ENCODE data around the gene WDR90. TPM values are rescaled to one million over a fixed set of nuclear protein-coding genes. Genes with fewer than 3 reads are reported as not detected.

WDR90 gene
- total and polyA plus RNA-seq, 2 of the 13 experiments (the other 11 are each of a cell fraction or from before 2014, with no cell fraction given): 14.9 to 28.9 TPM

DNA sequence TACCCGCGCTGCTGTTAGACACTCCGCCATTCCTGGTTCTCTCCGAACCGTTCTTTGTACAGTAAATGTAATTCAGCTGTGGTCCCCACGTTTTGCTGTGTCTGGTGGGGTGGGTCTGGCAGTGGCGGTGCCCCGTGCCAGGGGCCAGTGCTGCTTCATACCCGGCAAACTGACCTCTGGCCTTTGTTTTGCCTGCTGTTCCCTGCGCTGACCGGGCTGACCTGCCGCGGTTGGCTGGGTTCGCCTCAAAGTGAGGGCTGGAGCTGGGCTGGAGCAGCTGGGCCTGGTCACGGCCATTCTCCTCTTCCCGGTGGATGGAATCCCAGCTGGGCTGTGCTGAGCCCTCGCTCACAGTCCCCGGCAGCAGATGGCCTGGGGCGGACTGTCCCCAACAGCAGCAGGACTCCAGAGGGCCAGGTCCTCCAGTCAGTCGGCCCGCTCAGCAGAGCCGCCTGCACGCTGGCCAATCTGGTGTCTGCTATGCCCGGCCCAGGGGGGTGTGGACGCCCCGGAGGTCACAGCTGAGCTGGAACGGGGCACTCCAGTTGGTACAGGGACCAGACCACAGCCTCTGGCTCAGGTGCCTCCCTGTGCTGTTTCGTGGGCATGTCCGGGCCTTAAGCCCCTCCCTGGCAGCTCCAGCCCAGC lies 19.9 kb upstream of the WDR90 start (continued):
- 0 out of 2 replicates have a peak, but pooled peaks have one; percentile 38 for TF ChIP-seq ARNT2 (CRISPR knock-in tag; IDR thresholded peaks at IDR 0.05; ENCODE audit: low read depth)

DNA sequence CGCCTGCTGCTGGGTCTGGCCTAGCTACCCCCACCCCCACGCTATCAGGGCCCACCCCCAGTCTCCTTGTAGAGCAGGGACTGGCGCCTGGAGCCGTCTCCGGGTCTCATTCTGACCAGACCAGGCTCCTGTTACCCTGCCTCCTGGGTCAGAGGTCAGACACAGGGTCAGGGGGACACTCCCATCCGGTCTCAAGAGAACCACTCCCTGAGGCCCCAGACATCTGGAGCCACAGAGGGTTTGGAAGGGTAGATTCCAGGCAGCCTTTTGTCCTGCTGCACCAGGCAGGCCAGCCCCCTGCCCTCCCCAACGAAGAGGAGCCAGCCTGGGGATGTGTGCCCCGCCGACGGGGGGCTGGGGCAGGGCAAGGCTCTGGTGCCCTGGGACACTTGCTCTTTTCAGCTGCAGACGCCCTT lies 19.3 kb upstream of the WDR90 start:
- ChIA-PET CTCF (ENCODE audit: low intra/inter-chr PET ratio, low total read pairs) (no interaction called here), POLR2A (interaction anchor here (1.0 to 1.5 kb wide), 2 partner anchors 18 to 42 kb away, joined by 3 to 5 read pairs; no protein-coding TSS in a partner anchor)
- Histone ChIP-seq H3K4me2 (ENCODE audit: low read depth, low read length) (peak overlapping the region; percentile 95), H3K4me3 (replicated peaks in 1 of 3; ENCODE audit: insufficient read depth in 1 of 3, low read depth in 2 of 3, low read length in 3 of 3) (peak overlapping the region; percentile 58 to 74 (median 63)), H3K79me2 (ENCODE audit: insufficient read depth, low read length) (no peaks in the 10 kb centered on the region), H4K20me1 (ENCODE audit: insufficient read depth, low read length) (no peaks in the 10 kb centered on the region), H3K27me3 (ENCODE audit: control insufficient read depth in 1 of 2, insufficient read depth in 2 of 2, low read length in 2 of 2) (no peaks in the 10 kb centered on the region), H2AFZ (ENCODE audit: low read length) (no peak overlapping the region), H3K27ac (ENCODE audit: extremely low read length, insufficient read depth, low read length) (peak overlapping the region; percentile 71), H3K9ac (ENCODE audit: insufficient read depth, low read depth, low read length) (peak overlapping the region; percentile 67), H3K4me1 (ENCODE audit: insufficient read depth, low read length) (peaks cover 25% of the 10 kb centered on the region), H3K9me3 (ENCODE audit: low read length) (no peaks in the 10 kb centered on the region), H3K36me3 (replicated peaks in 1 of 2; ENCODE audit: control insufficient read depth in 1 of 2, insufficient read depth in 2 of 2, low read length in 2 of 2) (peaks cover 4% of the 10 kb centered on the region in 2 experiments; a peak in 2 of 5 replicates)
- in situ Hi-C loops (cut with HindIII; ENCODE audit: extremely low pct_ligation_motif_present, low pct_unique_long_range_greater_than_20kb) (no loop called here), intact Hi-C loops (cut with micrococcal nuclease; ENCODE audit: unreplicated experiment) (no loop called here)
- ATAC-seq (peak; percentile 19), FAIRE-seq (peak; percentile 56), DNase-seq (ENCODE audit: low spot score) (no peak)
- 0% methylated on average over 4 of the region's 11 CpGs for WGBS (ENCODE audit: low lambda C conversion rate)
- BruUV-seq (replicated peaks): no TSS peak
- TF ChIP-seq, protein P1, sequence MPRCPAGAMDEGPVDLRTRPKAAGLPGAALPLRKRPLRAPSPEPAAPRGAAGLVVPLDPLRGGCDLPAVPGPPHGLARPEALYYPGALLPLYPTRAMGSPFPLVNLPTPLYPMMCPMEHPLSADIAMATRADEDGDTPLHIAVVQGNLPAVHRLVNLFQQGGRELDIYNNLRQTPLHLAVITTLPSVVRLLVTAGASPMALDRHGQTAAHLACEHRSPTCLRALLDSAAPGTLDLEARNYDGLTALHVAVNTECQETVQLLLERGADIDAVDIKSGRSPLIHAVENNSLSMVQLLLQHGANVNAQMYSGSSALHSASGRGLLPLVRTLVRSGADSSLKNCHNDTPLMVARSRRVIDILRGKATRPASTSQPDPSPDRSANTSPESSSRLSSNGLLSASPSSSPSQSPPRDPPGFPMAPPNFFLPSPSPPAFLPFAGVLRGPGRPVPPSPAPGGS (CRISPR knock-in tag; IDR thresholded peaks at IDR 0.05): peak; percentile 67; the same call in 1 of the 2 replicates
- TF ChIP-seq, protein P2, sequence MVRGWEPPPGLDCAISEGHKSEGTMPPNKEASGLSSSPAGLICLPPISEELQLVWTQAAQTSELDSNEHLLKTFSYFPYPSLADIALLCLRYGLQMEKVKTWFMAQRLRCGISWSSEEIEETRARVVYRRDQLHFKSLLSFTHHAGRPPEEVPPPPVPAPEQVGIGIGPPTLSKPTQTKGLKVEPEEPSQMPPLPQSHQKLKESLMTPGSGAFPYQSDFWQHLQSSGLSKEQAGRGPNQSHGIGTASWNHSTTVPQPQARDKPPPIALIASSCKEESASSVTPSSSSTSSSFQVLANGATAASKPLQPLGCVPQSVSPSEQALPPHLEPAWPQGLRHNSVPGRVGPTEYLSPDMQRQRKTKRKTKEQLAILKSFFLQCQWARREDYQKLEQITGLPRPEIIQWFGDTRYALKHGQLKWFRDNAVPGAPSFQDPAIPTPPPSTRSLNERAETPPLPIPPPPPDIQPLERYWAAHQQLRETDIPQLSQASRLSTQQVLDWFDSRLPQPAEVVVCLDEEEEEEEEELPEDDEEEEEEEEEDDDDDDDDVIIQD (CRISPR knock-in tag; IDR thresholded peaks at IDR 0.05; ENCODE audit: low read depth): no peak
- 0 out of 2 replicates have a peak, but pooled peaks have one; percentile 30 for TF ChIP-seq DMAP1 (CRISPR knock-in tag; IDR thresholded peaks at IDR 0.05)
- 0 out of 3 replicates have a peak, but pooled peaks have one; percentile 4 for TF ChIP-seq MXI1 (IDR thresholded peaks at IDR 0.05; ENCODE audit: borderline replicate concordance, low read depth, low read length)
- TF ChIP-seq NR2F6 (IDR thresholded peaks at IDR 0.05): peak; percentile 87
- peak; percentile 55 for TF ChIP-seq NR2F6 (CRISPR knock-in tag; IDR thresholded peaks at IDR 0.05)
- no peak for TF ChIP-seq ZNF530 (CRISPR knock-in tag; IDR thresholded peaks at IDR 0.05; ENCODE audit: low read depth)
- TF ChIP-seq, protein P3, sequence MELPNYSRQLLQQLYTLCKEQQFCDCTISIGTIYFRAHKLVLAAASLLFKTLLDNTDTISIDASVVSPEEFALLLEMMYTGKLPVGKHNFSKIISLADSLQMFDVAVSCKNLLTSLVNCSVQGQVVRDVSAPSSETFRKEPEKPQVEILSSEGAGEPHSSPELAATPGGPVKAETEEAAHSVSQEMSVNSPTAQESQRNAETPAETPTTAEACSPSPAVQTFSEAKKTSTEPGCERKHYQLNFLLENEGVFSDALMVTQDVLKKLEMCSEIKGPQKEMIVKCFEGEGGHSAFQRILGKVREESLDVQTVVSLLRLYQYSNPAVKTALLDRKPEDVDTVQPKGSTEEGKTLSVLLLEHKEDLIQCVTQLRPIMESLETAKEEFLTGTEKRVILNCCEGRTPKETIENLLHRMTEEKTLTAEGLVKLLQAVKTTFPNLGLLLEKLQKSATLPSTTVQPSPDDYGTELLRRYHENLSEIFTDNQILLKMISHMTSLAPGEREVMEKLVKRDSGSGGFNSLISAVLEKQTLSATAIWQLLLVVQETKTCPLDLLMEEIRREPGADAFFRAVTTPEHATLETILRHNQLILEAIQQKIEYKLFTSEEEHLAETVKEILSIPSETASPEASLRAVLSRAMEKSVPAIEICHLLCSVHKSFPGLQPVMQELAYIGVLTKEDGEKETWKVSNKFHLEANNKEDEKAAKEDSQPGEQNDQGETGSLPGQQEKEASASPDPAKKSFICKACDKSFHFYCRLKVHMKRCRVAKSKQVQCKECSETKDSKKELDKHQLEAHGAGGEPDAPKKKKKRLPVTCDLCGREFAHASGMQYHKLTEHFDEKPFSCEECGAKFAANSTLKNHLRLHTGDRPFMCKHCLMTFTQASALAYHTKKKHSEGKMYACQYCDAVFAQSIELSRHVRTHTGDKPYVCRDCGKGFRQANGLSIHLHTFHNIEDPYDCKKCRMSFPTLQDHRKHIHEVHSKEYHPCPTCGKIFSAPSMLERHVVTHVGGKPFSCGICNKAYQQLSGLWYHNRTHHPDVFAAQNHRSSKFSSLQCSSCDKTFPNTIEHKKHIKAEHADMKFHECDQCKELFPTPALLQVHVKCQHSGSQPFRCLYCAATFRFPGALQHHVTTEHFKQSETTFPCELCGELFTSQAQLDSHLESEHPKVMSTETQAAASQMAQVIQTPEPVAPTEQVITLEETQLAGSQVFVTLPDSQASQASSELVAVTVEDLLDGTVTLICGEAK (IDR thresholded peaks at IDR 0.05): no peak
- TF ChIP-seq, protein P3 (CRISPR knock-in tag; IDR thresholded peaks at IDR 0.05): no peak
